ENCODE measurements around the gene OR2H2. TPM values are rescaled to one million over a fixed set of nuclear protein-coding genes. Genes with fewer than 3 reads are reported as not detected.

Gene OR2H2
- total RNA-seq, 1 experiment from 2014 or later, result not detected

- DNase-seq (ENCODE audit: low read depth), result no peak
Observed at GRCh38 chr6:29629571-29629970, 44.6 kb downstream of the OR2H2 start.

- no peak for DNase-seq (ENCODE audit: low read depth)
Observed at GRCh38 chr6:29630315-29630714, 45.4 kb downstream of the OR2H2 start.

- DNase-seq (ENCODE audit: low read depth), result no peak
Observed at GRCh38 chr6:29631209-29631810, 46.4 kb downstream of the OR2H2 start.

- DNase-seq (ENCODE audit: low read depth), result peak; percentile 49
Observed at GRCh38 chr6:29631860-29632731, 47.2 kb downstream of the OR2H2 start.

GRCh38 chr6:29632789-29633533 lies 48.0 kb downstream of the OR2H2 start, which contains the start of gene GABBR1:
TSS of gene GABBR1 (minus strand) at chr6:29633183. CDS start at chr6:29632385, 798 bp downstream.
- peak; percentile 84 for DNase-seq (ENCODE audit: low read depth)

GRCh38 chr6:29633534-29633905 lies 48.6 kb downstream of the OR2H2 start:
- no peak for DNase-seq (ENCODE audit: low read depth)

GRCh38 chr6:29637247-29637646 lies 52.3 kb downstream of the OR2H2 start:
- DNase-seq (ENCODE audit: low read depth), result no peak

Other genes with a start within 250 kb of the OR2H2 start
- not detected in 2 replicates for gene OR5V1, start 216.3 kb upstream of the OR2H2 start, total RNA-seq (2014; rRNA removed)
- gene OR12D3, start 209.8 kb upstream of the OR2H2 start, total RNA-seq (2014; rRNA removed), result not detected in 2 replicates
- not detected in 2 replicates for gene OR12D2, start 189.5 kb upstream of the OR2H2 start, total RNA-seq (2014; rRNA removed)
- gene OR12D1, start 170.2 kb upstream of the OR2H2 start, total RNA-seq (2014; rRNA removed), result not detected in 2 replicates
- not detected in 2 replicates for gene OR10C1, start 145.8 kb upstream of the OR2H2 start, total RNA-seq (2014; rRNA removed)
- not detected in 2 replicates for gene OR11A1, start 128.1 kb upstream of the OR2H2 start, total RNA-seq (2014; rRNA removed)
- not detected in 2 replicates for gene OR2H1, start 128.0 kb upstream of the OR2H2 start, total RNA-seq (2014; rRNA removed)
- gene MAS1L, start 97.2 kb upstream of the OR2H2 start, total RNA-seq (2014; rRNA removed), result not detected in 2 replicates
- gene UBD, start 25.4 kb upstream of the OR2H2 start, total RNA-seq (2014; rRNA removed), result not detected in 2 replicates
- 6.3 and 8.2 TPM in 2 replicates for gene GABBR1, start 48.1 kb downstream of the OR2H2 start, total RNA-seq (2014; rRNA removed)
- not detected in 2 replicates for gene MOG, start 72.0 kb downstream of the OR2H2 start, total RNA-seq (2014; rRNA removed)
- gene ZFP57, start 96.0 kb downstream of the OR2H2 start, total RNA-seq (2014; rRNA removed), result not detected in 2 replicates
- gene HLA-F, start 138.3 kb downstream of the OR2H2 start, total RNA-seq (2014; rRNA removed), result 2.4 TPM in 1 of 2 replicates, not detected in the other
- not detected in 2 replicates for gene HLA-G, start 242.7 kb downstream of the OR2H2 start, total RNA-seq (2014; rRNA removed)